Smooth muscle cell (in vitro differentiated cells): ENCODE results near the gene ACTRT2. TPM values are rescaled to one million over a fixed set of nuclear protein-coding genes. Genes with fewer than 3 reads are reported as not detected.

Experiments used
- DNase-seq: peaks from one replicate; lab custom pipeline; 2025; ENCODE audit not compliant: unreplicated experiment; lab: John Stamatoyannopoulos, UW
- H2AFZ ChIP-seq: fragments of 200-600 bp; sonication (generic); 2 replicates; pipeline ENCODE4 v1.6.0; 2016; ENCODE audit warnings: antibody characterized with exemption, low read depth, mild to moderate bottlenecking
- H3F3A ChIP-seq: fragments of 200-600 bp; sonication (generic); 2 replicates; pipeline ENCODE4 v1.6.0; 2017; ENCODE audit warnings: antibody characterized with exemption, low read depth
- H3K27ac ChIP-seq: fragments of 200-600 bp; sonication (generic); 2 replicates; pipeline ENCODE4 v1.5.1; 2016; ENCODE audit warnings: low read depth, mild to moderate bottlenecking
- H3K27me3 ChIP-seq: fragments of 200-600 bp; sonication (generic); 2 replicates; pipeline ENCODE4 v1.6.1; 2016; ENCODE audit warnings: low read depth, mild to moderate bottlenecking
- H3K36me3 ChIP-seq: fragments of 200-600 bp; sonication (generic); 2 replicates; pipeline ENCODE4 v1.5.1; 2016; ENCODE audit warnings: low read depth
- H3K4me1 ChIP-seq: fragments of 200-600 bp; sonication (generic); 2 replicates; pipeline ENCODE4 v1.5.1; 2016; ENCODE audit warnings: low read depth
- H3K4me2 ChIP-seq: fragments of 200-600 bp; sonication (generic); 2 replicates; pipeline ENCODE4 v1.6.0; 2016; ENCODE audit warnings: mild to moderate bottlenecking
- H3K4me3 ChIP-seq: fragments of 200-600 bp; sonication (generic); 2 replicates; pipeline ENCODE4 v1.5.1; 2016; ENCODE audit warnings: mild to moderate bottlenecking
- H3K79me2 ChIP-seq: fragments of 200-600 bp; sonication (generic); 2 replicates; pipeline ENCODE4 v1.6.0; 2016; ENCODE audit warnings: low read depth, mild to moderate bottlenecking
- H3K9ac ChIP-seq: fragments of 200-600 bp; sonication (generic); 2 replicates; pipeline ENCODE4 v1.6.0; 2016; ENCODE audit warnings: low read depth
- H3K9me3 ChIP-seq: fragments of 200-600 bp; sonication (generic); replicated peaks from 2 replicates; pipeline ENCODE4 v1.5.1; 2016; ENCODE audit warnings: low read depth
- H4K20me1 ChIP-seq: fragments of 200-600 bp; sonication (generic); 2 replicates; pipeline ENCODE4 v1.6.0; 2016; ENCODE audit warnings: low read depth
- CTCF ChIP-seq: fragments of 200-600 bp; sonication (generic); IDR thresholded peaks from 2 replicates; pipeline ENCODE4 v1.5.1; 2017; ENCODE audit warnings: borderline replicate concordance, mild to moderate bottlenecking, antibody characterized with exemption; ENCODE audit not compliant: insufficient read depth, poor library complexity, severe bottlenecking
- WGBS: methylation state at CpG from one replicate; pipeline ENCODE4 v1.1.7; 2016; ENCODE audit warnings: low lambda C conversion rate; 5-methylcytosine and 5-hydroxymethylcytosine counted together
- polyA plus RNA-seq: library from polyadenylated mRNA; unstranded; fragments of >200 nt; fragmentation: Nextera tagmentation; extraction: Ambion mirVana; gene quantifications from 2 replicates; pipeline ENCODE4 v1.2.1, GENCODE V29; 2016
- total RNA-seq: library from RNA; depleted of rRNA; stranded (reverse); fragments of >200 nt; gene quantifications from 2 replicates; pipeline ENCODE4 v1.2.3, GENCODE V29; 2014

ACTRT2 gene
- total and polyA plus RNA-seq, 2 experiments from 2014 or later: not detected

- no peaks in the 10 kb centered on the region for H4K20me1 ChIP-seq
- no peak overlapping the region for H3K4me2 ChIP-seq
- no peak overlapping the region for H2AFZ ChIP-seq
- no peaks in the 10 kb centered on the region for H3K36me3 ChIP-seq
- no peak overlapping the region for H3K4me3 ChIP-seq
- H3K4me1 ChIP-seq: no peaks in the 10 kb centered on the region
- H3F3A ChIP-seq: no peaks in the 10 kb centered on the region
- no peak overlapping the region for H3K9ac ChIP-seq
- TF ChIP-seq CTCF: no peak
- no peaks in the 10 kb centered on the region for H3K27me3 ChIP-seq
- H3K9me3 ChIP-seq: no peaks in the 10 kb centered on the region
- WGBS: 70% methylated on average over 9 of the region's 9 CpGs
- H3K27ac ChIP-seq: no peak overlapping the region
- no peak for DNase-seq
- H3K79me2 ChIP-seq: no peaks in the 10 kb centered on the region
Measured at GRCh38 chr1:3024019-3024418, 2.8 kb downstream of the ACTRT2 start.

- Histone ChIP-seq H3K79me2 (no peaks in the 10 kb centered on the region), H3K9ac (no peak overlapping the region), H3K4me3 (no peak overlapping the region), H3K27me3 (no peaks in the 10 kb centered on the region), H3K27ac (no peak overlapping the region), H3K9me3 (no peaks in the 10 kb centered on the region), H3K4me1 (no peaks in the 10 kb centered on the region), H3K36me3 (no peaks in the 10 kb centered on the region), H3F3A (no peaks in the 10 kb centered on the region), H3K4me2 (no peak overlapping the region), H2AFZ (no peak overlapping the region), H4K20me1 (no peaks in the 10 kb centered on the region)
- 81% methylated on average over 11 of the region's 11 CpGs for WGBS
- TF ChIP-seq CTCF: no peak
- no peak for DNase-seq
Measured at GRCh38 chr1:3024588-3024987, 3.3 kb downstream of the ACTRT2 start.

- Histone ChIP-seq H3F3A (no peaks in the 10 kb centered on the region), H3K36me3 (no peaks in the 10 kb centered on the region), H3K4me2 (no peak overlapping the region), H3K9me3 (no peaks in the 10 kb centered on the region), H3K79me2 (no peaks in the 10 kb centered on the region), H3K9ac (no peak overlapping the region), H2AFZ (no peak overlapping the region), H3K27me3 (no peaks in the 10 kb centered on the region), H4K20me1 (no peaks in the 10 kb centered on the region), H3K4me3 (no peak overlapping the region), H3K27ac (no peak overlapping the region), H3K4me1 (no peaks in the 10 kb centered on the region)
- WGBS: 67% methylated on average over 1 of the region's 1 CpG
- no peak for DNase-seq
- TF ChIP-seq CTCF: no peak
Measured at GRCh38 chr1:3026124-3026523, 4.9 kb downstream of the ACTRT2 start.

- H3K79me2 ChIP-seq: no peaks in the 10 kb centered on the region
- WGBS: 76% methylated on average over 10 of the region's 11 CpGs
- no peak for TF ChIP-seq CTCF
- no peak overlapping the region for H3K9ac ChIP-seq
- H3K27ac ChIP-seq: no peak overlapping the region
- H2AFZ ChIP-seq: no peak overlapping the region
- no peaks in the 10 kb centered on the region for H3K36me3 ChIP-seq
- no peaks in the 10 kb centered on the region for H4K20me1 ChIP-seq
- no peaks in the 10 kb centered on the region for H3F3A ChIP-seq
- H3K4me3 ChIP-seq: no peak overlapping the region
- H3K4me1 ChIP-seq: no peaks in the 10 kb centered on the region
- H3K4me2 ChIP-seq: no peak overlapping the region
- H3K27me3 ChIP-seq: no peaks in the 10 kb centered on the region
- no peak for DNase-seq
- H3K9me3 ChIP-seq: no peaks in the 10 kb centered on the region
Measured at GRCh38 chr1:3026581-3027391, 5.5 kb downstream of the ACTRT2 start.
